ENCODE data around the gene PRND. TPM values are rescaled to one million over a fixed set of nuclear protein-coding genes. Genes with fewer than 3 reads are reported as not detected.

PRND gene
- total RNA-seq, 1 experiment from 2014 or later = not detected

GRCh38 chr20:4708036-4708435, 13.7 kb upstream of the PRND start:
- Histone ChIP-seq H3K9me2 (replicated peaks; ENCODE audit: low read length) (no peaks in the 10 kb centered on the region), H3F3A (ENCODE audit: low read length, unreplicated experiment) (no peaks in the 10 kb centered on the region), H4K20me1 (ENCODE audit: low read length) (no peaks in the 10 kb centered on the region), H3K79me2 (ENCODE audit: low read length) (no peaks in the 10 kb centered on the region), H3K27me3 (ENCODE audit: low read length) (no peaks in the 10 kb centered on the region), H3K27ac (ENCODE audit: low read length) (no peak overlapping the region), H3K4me3 (ENCODE audit: low read length) (no peak overlapping the region), H3K4me2 (ENCODE audit: low read length) (no peak overlapping the region), H3K36me3 (ENCODE audit: low read depth, low read length) (no peaks in the 10 kb centered on the region), H2AFZ (ENCODE audit: low read length) (no peak overlapping the region), H3K4me1 (ENCODE audit: insufficient read depth, low read length) (peaks cover 17% of the 10 kb centered on the region), H3K9me3 (ENCODE audit: low read length) (no peaks in the 10 kb centered on the region), H3K9ac (ENCODE audit: low read length) (no peak overlapping the region)
- ATAC-seq (no peak), DNase-seq (no peak)
- intact Hi-C loops (cut with micrococcal nuclease) = no loop called here
- POLR2A ChIA-PET (ENCODE audit: unreplicated experiment) = interaction anchor here (0.7 kb wide), 1 partner anchor 230 kb away, joined by 3 read pairs; no protein-coding TSS in a partner anchor
- CTCF ChIA-PET = no interaction called here
- BruUV-seq (replicated peaks) = no TSS peak
- TF ChIP-seq EZH2 (IDR thresholded peaks at IDR 0.05; ENCODE audit: low read length, unreplicated experiment) (no peak), CTCF (conservative IDR thresholded peaks at IDR 0.05; ENCODE audit: low read depth, low read length) (no peak), EZH2phosphoT487 (IDR thresholded peaks at IDR 0.05; ENCODE audit: borderline replicate concordance, low read length) (no peak)

GRCh38 chr20:4708856-4709255, 12.9 kb upstream of the PRND start:
- Histone ChIP-seq H3K36me3 (ENCODE audit: low read depth, low read length) (no peaks in the 10 kb centered on the region), H3K4me3 (ENCODE audit: low read length) (no peak overlapping the region), H3K9me2 (replicated peaks; ENCODE audit: low read length) (no peaks in the 10 kb centered on the region), H3K27ac (ENCODE audit: low read length) (no peak overlapping the region), H3K4me1 (ENCODE audit: insufficient read depth, low read length) (peaks cover 15% of the 10 kb centered on the region), H3K9ac (ENCODE audit: low read length) (no peak overlapping the region), H4K20me1 (ENCODE audit: low read length) (no peaks in the 10 kb centered on the region), H3K27me3 (ENCODE audit: low read length) (no peaks in the 10 kb centered on the region), H3F3A (ENCODE audit: low read length, unreplicated experiment) (no peaks in the 10 kb centered on the region), H2AFZ (ENCODE audit: low read length) (no peak overlapping the region), H3K79me2 (ENCODE audit: low read length) (no peaks in the 10 kb centered on the region), H3K4me2 (ENCODE audit: low read length) (no peak overlapping the region), H3K9me3 (ENCODE audit: low read length) (no peaks in the 10 kb centered on the region)
- TF ChIP-seq CTCF (conservative IDR thresholded peaks at IDR 0.05; ENCODE audit: low read depth, low read length) (no peak), EZH2phosphoT487 (IDR thresholded peaks at IDR 0.05; ENCODE audit: borderline replicate concordance, low read length) (no peak), EZH2 (IDR thresholded peaks at IDR 0.05; ENCODE audit: low read length, unreplicated experiment) (no peak)
- CTCF ChIA-PET = no interaction called here
- no peak for ATAC-seq
- no peak for DNase-seq
- POLR2A ChIA-PET (ENCODE audit: unreplicated experiment) = no interaction called here
- no TSS peak for BruUV-seq (replicated peaks)
- intact Hi-C loops (cut with micrococcal nuclease) = no loop called here

DNA sequence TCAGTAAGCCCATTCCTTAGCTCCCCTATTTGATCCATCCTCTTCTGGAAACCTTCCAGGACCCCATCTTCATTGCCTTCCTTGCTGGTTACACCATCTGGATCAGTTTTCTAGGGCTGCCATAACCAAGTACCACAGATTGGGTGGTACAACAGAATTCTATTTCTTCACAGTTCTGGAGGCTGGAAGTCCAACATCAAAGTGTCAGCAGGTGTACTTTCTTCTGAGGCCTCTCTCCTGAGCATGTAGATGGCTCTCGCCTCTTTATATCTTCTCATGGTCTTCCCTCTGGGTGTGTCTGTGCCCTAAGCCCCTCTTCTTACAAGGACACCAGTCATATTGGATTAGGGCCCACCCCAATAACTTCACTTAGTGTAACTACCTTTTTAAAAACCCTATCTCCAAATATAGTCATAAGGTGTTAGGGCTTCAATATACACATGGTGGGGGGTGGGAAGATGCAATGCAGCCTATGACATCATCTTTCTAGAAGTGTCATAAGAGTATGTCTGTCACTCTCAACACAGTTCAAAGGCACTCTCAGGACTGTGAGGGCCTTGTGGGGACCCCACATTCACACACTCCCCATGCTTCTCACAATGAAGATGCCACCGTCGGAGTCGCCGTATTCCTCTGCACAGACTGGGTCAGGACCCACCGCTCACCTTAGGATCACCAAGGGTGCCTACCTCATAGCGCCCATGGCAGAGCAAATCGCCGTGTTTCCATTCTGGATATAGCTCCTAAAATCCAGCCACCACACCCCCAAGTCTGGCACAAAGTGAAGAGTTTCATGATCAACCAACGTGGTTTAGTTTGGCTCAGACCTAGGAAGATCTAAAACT, 12.2 kb upstream of the PRND start:
- H3F3A ChIP-seq (ENCODE audit: low read length, unreplicated experiment) = no peaks in the 10 kb centered on the region
- no peaks in the 10 kb centered on the region for H3K36me3 ChIP-seq (ENCODE audit: low read depth, low read length)
- no peak overlapping the region for H3K4me3 ChIP-seq (ENCODE audit: low read length)
- H3K9me2 ChIP-seq (replicated peaks; ENCODE audit: low read length) = no peaks in the 10 kb centered on the region
- ChIA-PET CTCF (interaction anchor here (0.5 kb wide), 1 partner anchor 30 kb away, joined by 6 read pairs; no protein-coding TSS in a partner anchor), POLR2A (ENCODE audit: unreplicated experiment) (no interaction called here)
- H3K4me2 ChIP-seq (ENCODE audit: low read length) = no peak overlapping the region
- intact Hi-C loops (cut with micrococcal nuclease) = no loop called here
- ATAC-seq (no peak), DNase-seq (no peak)
- no peaks in the 10 kb centered on the region for H4K20me1 ChIP-seq (ENCODE audit: low read length)
- peaks cover 12% of the 10 kb centered on the region for H3K4me1 ChIP-seq (ENCODE audit: insufficient read depth, low read length)
- H3K27ac ChIP-seq (ENCODE audit: low read length) = no peak overlapping the region
- H2AFZ ChIP-seq (ENCODE audit: low read length) = no peak overlapping the region
- no peak overlapping the region for H3K9ac ChIP-seq (ENCODE audit: low read length)
- no peaks in the 10 kb centered on the region for H3K9me3 ChIP-seq (ENCODE audit: low read length)
- TF ChIP-seq EZH2 (IDR thresholded peaks at IDR 0.05; ENCODE audit: low read length, unreplicated experiment) = no peak
- TF ChIP-seq CTCF (conservative IDR thresholded peaks at IDR 0.05; ENCODE audit: low read depth, low read length) = no peak
- TF ChIP-seq EZH2phosphoT487 (IDR thresholded peaks at IDR 0.05; ENCODE audit: borderline replicate concordance, low read length) = no peak
- no TSS peak for BruUV-seq (replicated peaks)
- H3K79me2 ChIP-seq (ENCODE audit: low read length) = no peaks in the 10 kb centered on the region
- no peaks in the 10 kb centered on the region for H3K27me3 ChIP-seq (ENCODE audit: low read length)

Data from PC-3 (cell line).